HCT116 (cell line): Measurements from ENCODE around the gene PYCR2.

ENCODE experiments used
- EZH2 ChIP-seq: fragments of 200-600 bp; sonication (generic); IDR thresholded peaks from 2 replicates; pipeline ENCODE4 v1.6.1; 2017; ENCODE audit warnings: antibody characterized with exemption, mixed run types
- POLR2A ChIP-seq: IDR thresholded peaks from 2 replicates; pipeline ENCODE4 v1.7.0; 2011; ENCODE audit warnings: borderline replicate concordance; ENCODE audit not compliant: insufficient read depth, insufficient read length; ENCODE audit errors: extremely low read depth
- POLR2AphosphoS5 ChIP-seq: IDR thresholded peaks from 2 replicates; pipeline ENCODE4 v1.6.1; 2011; ENCODE audit warnings: mild to moderate bottlenecking, low read depth, low read length, moderate library complexity
- RAD21 ChIP-seq: IDR thresholded peaks from 2 replicates; pipeline ENCODE4 v1.6.1; 2012; ENCODE audit warnings: low read depth, mild to moderate bottlenecking
- SP1 ChIP-seq: IDR thresholded peaks from 2 replicates; pipeline ENCODE4 v1.6.1; 2012; ENCODE audit warnings: low read depth
- TF ChIP-seq, protein P1 (sequence below): IDR thresholded peaks from 2 replicates; pipeline ENCODE4 v1.6.1; 2012
- TF ChIP-seq, protein P2 (sequence below), 3 experiments: fragments of 200-600 bp in 1 of 3; sonication (generic) in 1 of 3; IDR thresholded peaks in 2 of 3; conservative IDR thresholded peaks in 1 of 3; 2 replicates each; pipeline ENCODE4 v1.5.1; 2012 to 2017; ENCODE audit warnings: low read depth in 2 of 3, low read length in 2 of 3, antibody characterized with exemption in 1 of 3, borderline replicate concordance in 1 of 3, control low read depth in 1 of 3, mild to moderate bottlenecking in 1 of 3, mixed read lengths in 1 of 3, mixed run types in 1 of 3, moderate library complexity in 1 of 3; ENCODE audit not compliant: insufficient read depth in 1 of 3

GRCh38 chr1:225941942-225942222 is 17.8 kb upstream of the PYCR2 start:
- TF ChIP-seq, protein P1, sequence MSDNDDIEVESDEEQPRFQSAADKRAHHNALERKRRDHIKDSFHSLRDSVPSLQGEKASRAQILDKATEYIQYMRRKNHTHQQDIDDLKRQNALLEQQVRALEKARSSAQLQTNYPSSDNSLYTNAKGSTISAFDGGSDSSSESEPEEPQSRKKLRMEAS = no peak
- no peak for TF ChIP-seq POLR2A
- no peak for TF ChIP-seq POLR2AphosphoS5
- no peak for TF ChIP-seq EZH2
- TF ChIP-seq, protein P2, sequence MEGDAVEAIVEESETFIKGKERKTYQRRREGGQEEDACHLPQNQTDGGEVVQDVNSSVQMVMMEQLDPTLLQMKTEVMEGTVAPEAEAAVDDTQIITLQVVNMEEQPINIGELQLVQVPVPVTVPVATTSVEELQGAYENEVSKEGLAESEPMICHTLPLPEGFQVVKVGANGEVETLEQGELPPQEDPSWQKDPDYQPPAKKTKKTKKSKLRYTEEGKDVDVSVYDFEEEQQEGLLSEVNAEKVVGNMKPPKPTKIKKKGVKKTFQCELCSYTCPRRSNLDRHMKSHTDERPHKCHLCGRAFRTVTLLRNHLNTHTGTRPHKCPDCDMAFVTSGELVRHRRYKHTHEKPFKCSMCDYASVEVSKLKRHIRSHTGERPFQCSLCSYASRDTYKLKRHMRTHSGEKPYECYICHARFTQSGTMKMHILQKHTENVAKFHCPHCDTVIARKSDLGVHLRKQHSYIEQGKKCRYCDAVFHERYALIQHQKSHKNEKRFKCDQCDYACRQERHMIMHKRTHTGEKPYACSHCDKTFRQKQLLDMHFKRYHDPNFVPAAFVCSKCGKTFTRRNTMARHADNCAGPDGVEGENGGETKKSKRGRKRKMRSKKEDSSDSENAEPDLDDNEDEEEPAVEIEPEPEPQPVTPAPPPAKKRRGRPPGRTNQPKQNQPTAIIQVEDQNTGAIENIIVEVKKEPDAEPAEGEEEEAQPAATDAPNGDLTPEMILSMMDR (IDR thresholded peaks at IDR 0.05 in 2 of 3, conservative IDR thresholded peaks at IDR 0.05 in 1 of 3; ENCODE audit: borderline replicate concordance in 1 of 3, insufficient read depth in 1 of 3, low read depth in 2 of 3, low read length in 2 of 3) = no peak
- no peak for TF ChIP-seq SP1
- TF ChIP-seq RAD21 = no peak
